Caco-2 (cell line): ENCODE data around the gene EMILIN2. TPM values are rescaled to one million over a fixed set of nuclear protein-coding genes. Genes with fewer than 3 reads are reported as not detected.
"Not testable (repeated sequence)": the region's sequence is repeated elsewhere in the genome, so short reads cannot be mapped to it uniquely, and the experiment has no call there.

Experiments
- BruUV-seq: library from RNA; stranded (reverse); fragments of 400-500 nt; replicated peaks from 2 replicates; lab custom pipeline; 2021; lab: Mats Ljungman, UMichigan
- CTCF ChIA-PET: fragments of 300-600 bp; sonication (Branson Sonifier 250); formaldehyde crosslinking; loops from one replicate; lab custom pipeline; 2022; ENCODE audit warnings: antibody characterized with exemption; lab: Charles Lee
- POLR2A ChIA-PET: fragments of 300-600 bp; sonication (Branson Sonifier 250); formaldehyde crosslinking; loops from one replicate; lab custom pipeline; 2022; ENCODE audit warnings: antibody characterized with exemption; lab: Charles Lee
- DNase-seq, 2 experiments: peaks; one replicate each; pipeline versions ENCODE4 v3.0.0 to v3.0.0-alpha.2; 2020 to 2022
- H3K27me3 ChIP-seq: replicated peaks from 2 replicates; pipeline ENCODE4 v1.6.0; 2011; ENCODE audit warnings: low read length; ENCODE audit not compliant: control insufficient read depth, insufficient read depth
- H3K36me3 ChIP-seq: 2 replicates; pipeline ENCODE4 v1.5.1; 2011; ENCODE audit warnings: low read length; ENCODE audit not compliant: control insufficient read depth, insufficient read depth
- H3K4me1 ChIP-seq: fragments of 250-450 bp; sonication (Bioruptor Pico); 2 replicates; pipeline ENCODE4 v1.5.1; 2020; ENCODE audit warnings: mild to moderate bottlenecking
- H3K4me3 ChIP-seq: 2 replicates; pipeline ENCODE4 v1.5.1; 2011; ENCODE audit warnings: low read depth, mild to moderate bottlenecking, control low read depth, low read length
- H3K9me3 ChIP-seq: fragments of 250-450 bp; sonication (Bioruptor Pico); 2 replicates; pipeline ENCODE4 v1.5.1; 2020; ENCODE audit warnings: mild to moderate bottlenecking, moderate library complexity
- H3K27ac Mint-ChIP-seq: one replicate; pipeline ENCODE4 v1.8.0; 2022; ENCODE audit warnings: mixed read lengths; ENCODE audit not compliant: unreplicated experiment
- H3K27me3 Mint-ChIP-seq: one replicate; pipeline ENCODE4 v1.8.0; 2022; ENCODE audit warnings: mixed read lengths; ENCODE audit not compliant: insufficient read depth, unreplicated experiment
- H3K36me3 Mint-ChIP-seq: one replicate; pipeline ENCODE4 v1.8.0; 2022; ENCODE audit warnings: mild to moderate bottlenecking, mixed read lengths; ENCODE audit not compliant: insufficient read depth, unreplicated experiment
- H3K4me1 Mint-ChIP-seq: one replicate; pipeline ENCODE4 v1.8.0; 2022; ENCODE audit warnings: low read depth, mixed read lengths; ENCODE audit not compliant: unreplicated experiment
- H3K4me3 Mint-ChIP-seq: one replicate; pipeline ENCODE4 v1.8.0; 2022; ENCODE audit warnings: mild to moderate bottlenecking, moderate library complexity, mixed read lengths; ENCODE audit not compliant: unreplicated experiment
- H3K9me3 Mint-ChIP-seq: one replicate; pipeline ENCODE4 v1.8.0; 2022; ENCODE audit warnings: mixed read lengths; ENCODE audit not compliant: unreplicated experiment
- CTCF ChIP-seq, 2 experiments: fragments of 200-600 bp in 1 of 2; IDR thresholded peaks; 1 replicate in 1 of 2; 2 replicates in 1 of 2; pipeline versions ENCODE4 v1.5.1 to v1.8.0; 2011 to 2022; ENCODE audit warnings: antibody characterized with exemption in 1 of 2, control low read depth in 1 of 2, inconsistent platforms in 1 of 2, low read depth in 1 of 2, low read length in 1 of 2, mild to moderate bottlenecking in 1 of 2, moderate library complexity in 1 of 2; ENCODE audit not compliant: insufficient read depth in 1 of 2, severe bottlenecking in 1 of 2, unreplicated experiment in 1 of 2
- intact Hi-C: fragments of 100-400 bp; cut with micrococcal nuclease; formaldehyde crosslinking; loops from one replicate; pipeline ENCODE4 v1.10.0; 2022; ENCODE audit not compliant: unreplicated experiment
- total RNA-seq: library from RNA; stranded (reverse); gene quantifications from 2 replicates; pipeline ENCODE4 v1.2.3, GENCODE V29; 2022

EMILIN2 gene
- total RNA-seq, 1 experiment from 2014 or later: 53.4 TPM

GRCh38 chr18:2863997-2864396, 17.2 kb downstream of the EMILIN2 start:
- CTCF ChIA-PET, POLR2A ChIA-PET, DNase-seq, H3K27me3 Mint-ChIP-seq, H3K27ac Mint-ChIP-seq, H3K36me3 ChIP-seq, H3K27me3 ChIP-seq, H3K4me3 Mint-ChIP-seq, H3K4me3 ChIP-seq, intact Hi-C loops, H3K4me1 ChIP-seq, BruUV-seq, H3K4me1 Mint-ChIP-seq: not testable (repeated sequence)
- 0 out of 2 replicates have a peak, but pooled peaks cover 14% of the 10 kb centered on the region for H3K9me3 ChIP-seq
- H3K9me3 Mint-ChIP-seq: peaks cover 11% of the 10 kb centered on the region
- peaks cover 16% of the 10 kb centered on the region for H3K36me3 Mint-ChIP-seq

- H3K4me1 Mint-ChIP-seq: peaks cover 12% of the 10 kb centered on the region
- H3K4me3 ChIP-seq, BruUV-seq, POLR2A ChIA-PET, H3K4me3 Mint-ChIP-seq, DNase-seq, H3K27ac Mint-ChIP-seq, intact Hi-C loops, H3K27me3 Mint-ChIP-seq, H3K9me3 ChIP-seq, CTCF ChIA-PET, H3K27me3 ChIP-seq, H3K4me1 ChIP-seq, H3K36me3 ChIP-seq: not testable (repeated sequence)
- H3K9me3 Mint-ChIP-seq: peaks cover 11% of the 10 kb centered on the region
- H3K36me3 Mint-ChIP-seq: peaks cover 16% of the 10 kb centered on the region
These were observed 19.7 kb downstream of the EMILIN2 start for GRCh38 chr18:2866465-2866864.

GRCh38 chr18:2869207-2869606, 22.4 kb downstream of the EMILIN2 start:
- Mint-ChIP-seq H3K4me1 (peaks cover 12% of the 10 kb centered on the region), H3K27ac (no peak overlapping the region), H3K27me3 (no peaks in the 10 kb centered on the region), H3K4me3 (no peak overlapping the region), H3K36me3 (peaks cover 11% of the 10 kb centered on the region), H3K9me3 (peaks cover 11% of the 10 kb centered on the region)
- no peaks in the 10 kb centered on the region for H3K36me3 ChIP-seq
- no peaks in the 10 kb centered on the region for H3K4me1 ChIP-seq
- CTCF ChIA-PET: no interaction called here
- H3K9me3 ChIP-seq: 0 out of 2 replicates have a peak, but pooled peaks cover 4% of the 10 kb centered on the region
- DNase-seq: no peak
- intact Hi-C loops: no loop called here
- no peak overlapping the region for H3K4me3 ChIP-seq
- TF ChIP-seq CTCF (IDR thresholded peaks at IDR 0.05; ENCODE audit: insufficient read depth in 1 of 2, low read depth in 1 of 2, low read length in 1 of 2, severe bottlenecking in 1 of 2, unreplicated experiment in 1 of 2): no peak
- BruUV-seq: no TSS peak
- H3K27me3 ChIP-seq: no peaks in the 10 kb centered on the region
- POLR2A ChIA-PET: interaction anchor here (0.6 kb wide), 1 partner anchor 98 kb away, joined by 5 read pairs; no protein-coding TSS in a partner anchor

- peaks cover 23% of the 10 kb centered on the region for H3K4me1 Mint-ChIP-seq
- no peak overlapping the region for H3K4me3 Mint-ChIP-seq
- Histone ChIP-seq H3K9me3 (0 out of 2 replicates have a peak, but pooled peaks cover 4% of the 10 kb centered on the region), H3K4me1 (peaks cover 16% of the 10 kb centered on the region), H3K4me3 (no peak overlapping the region), H3K27me3 (no peaks in the 10 kb centered on the region), H3K36me3 (no peaks in the 10 kb centered on the region)
- CTCF ChIA-PET: no interaction called here
- H3K27ac Mint-ChIP-seq: no peak overlapping the region
- no TSS peak for BruUV-seq
- H3K36me3 Mint-ChIP-seq: peaks cover 11% of the 10 kb centered on the region
- no peaks in the 10 kb centered on the region for H3K27me3 Mint-ChIP-seq
- DNase-seq: no peak
- POLR2A ChIA-PET: interaction anchor here (0.5 kb wide), 1 partner anchor 304 kb away, joined by 3 read pairs; no protein-coding TSS in a partner anchor
- no peak for TF ChIP-seq CTCF (IDR thresholded peaks at IDR 0.05; ENCODE audit: insufficient read depth in 1 of 2, low read depth in 1 of 2, low read length in 1 of 2, severe bottlenecking in 1 of 2, unreplicated experiment in 1 of 2)
- H3K9me3 Mint-ChIP-seq: no peaks in the 10 kb centered on the region
- intact Hi-C loops: no loop called here
These were observed 24.4 kb downstream of the EMILIN2 start for GRCh38 chr18:2871111-2871720.
